GOT3 (cell line): Measurements from ENCODE around the gene KRT6A.

Experiments
- DNase-seq: peaks from one replicate; lab custom pipeline; 2025; ENCODE audit warnings: mixed read lengths; lab: John Stamatoyannopoulos, UW

The KRT6A gene

DNA sequence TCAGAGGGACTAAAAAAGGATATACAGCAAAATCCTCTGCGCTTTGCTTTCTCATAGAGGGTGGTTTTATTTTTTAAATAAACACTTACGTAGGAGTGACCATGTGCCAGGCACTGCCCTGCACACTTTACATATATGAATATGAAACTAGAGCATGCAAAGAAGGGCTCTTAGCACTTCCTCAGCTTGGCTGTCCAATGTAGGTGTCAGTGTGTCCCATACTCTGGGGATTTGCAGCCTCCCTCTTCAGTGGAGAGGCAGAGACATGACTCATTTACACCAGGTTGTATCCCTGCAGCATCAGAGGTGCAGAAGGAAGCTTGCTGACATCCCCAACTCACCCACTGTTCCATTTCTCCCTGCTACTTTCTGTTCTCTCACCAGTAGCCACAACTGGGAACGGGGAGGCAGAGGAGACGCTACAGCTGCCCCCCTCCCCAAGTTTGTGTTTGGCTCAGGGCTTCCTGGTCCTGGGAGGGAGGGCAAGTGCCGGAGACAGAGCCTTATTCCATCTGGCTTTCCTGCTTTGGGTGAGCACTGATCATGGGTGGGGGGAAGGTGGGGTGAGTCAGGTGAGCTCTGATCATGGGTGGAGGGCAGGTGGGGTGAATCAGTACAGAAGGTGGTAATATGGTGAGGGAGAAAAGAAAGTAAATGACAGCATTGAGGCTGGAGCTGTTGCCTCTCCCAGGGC, 32.0 kb upstream of the KRT6A start:
- no peak for DNase-seq

DNA sequence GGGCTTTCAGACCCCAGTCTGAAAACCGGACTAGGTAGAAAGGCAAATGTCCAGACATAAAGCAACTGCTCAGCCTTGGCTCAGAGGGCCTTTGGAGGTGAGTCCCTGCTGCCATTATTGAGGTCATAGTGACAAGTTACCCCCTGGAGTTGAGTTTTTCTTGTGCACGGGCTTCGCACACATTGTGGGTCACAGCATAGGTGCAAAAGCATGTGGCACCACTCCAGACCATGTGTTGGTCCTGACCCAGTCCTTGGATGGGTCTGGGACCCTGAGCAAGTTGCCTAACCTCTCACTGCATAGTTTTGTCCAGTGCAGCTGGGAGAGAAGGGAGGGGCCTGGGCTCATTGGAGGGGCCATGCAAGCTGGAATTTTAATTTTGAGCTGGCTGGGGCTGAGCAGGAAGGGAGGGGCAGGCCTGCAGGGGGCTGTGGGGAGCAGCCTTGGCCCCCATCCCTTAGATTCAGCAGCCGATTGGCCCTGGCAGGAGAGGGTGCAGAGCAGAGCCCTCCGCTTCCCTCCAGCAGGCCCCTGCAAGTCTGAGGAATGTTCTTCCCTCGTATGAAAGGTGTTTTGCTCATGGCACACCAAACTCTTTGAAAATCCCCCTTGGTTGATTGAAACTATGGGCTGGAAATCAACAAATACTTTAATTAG, 31.3 kb upstream of the KRT6A start:
- no peak for DNase-seq

DNA sequence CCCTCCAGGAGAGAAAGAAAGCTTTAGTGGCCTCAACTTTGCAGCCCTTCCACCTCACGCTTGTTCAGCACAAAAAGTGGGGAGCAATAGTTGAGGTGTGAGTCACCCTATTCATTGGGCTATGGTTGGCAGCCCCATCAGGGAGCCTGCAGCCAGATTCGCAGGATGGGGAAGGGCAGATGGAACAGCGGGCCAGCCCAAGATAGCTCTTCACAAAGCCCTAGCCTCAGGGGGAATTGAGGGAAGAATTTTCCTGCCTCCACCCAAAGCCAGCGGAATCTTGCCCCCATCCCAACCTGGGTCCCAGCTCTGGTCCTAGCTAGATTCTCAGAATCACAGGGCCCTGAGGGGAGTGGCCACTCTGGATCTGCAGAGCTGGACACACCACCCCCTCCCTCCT, 30.8 kb upstream of the KRT6A start:
- no peak for DNase-seq

DNA sequence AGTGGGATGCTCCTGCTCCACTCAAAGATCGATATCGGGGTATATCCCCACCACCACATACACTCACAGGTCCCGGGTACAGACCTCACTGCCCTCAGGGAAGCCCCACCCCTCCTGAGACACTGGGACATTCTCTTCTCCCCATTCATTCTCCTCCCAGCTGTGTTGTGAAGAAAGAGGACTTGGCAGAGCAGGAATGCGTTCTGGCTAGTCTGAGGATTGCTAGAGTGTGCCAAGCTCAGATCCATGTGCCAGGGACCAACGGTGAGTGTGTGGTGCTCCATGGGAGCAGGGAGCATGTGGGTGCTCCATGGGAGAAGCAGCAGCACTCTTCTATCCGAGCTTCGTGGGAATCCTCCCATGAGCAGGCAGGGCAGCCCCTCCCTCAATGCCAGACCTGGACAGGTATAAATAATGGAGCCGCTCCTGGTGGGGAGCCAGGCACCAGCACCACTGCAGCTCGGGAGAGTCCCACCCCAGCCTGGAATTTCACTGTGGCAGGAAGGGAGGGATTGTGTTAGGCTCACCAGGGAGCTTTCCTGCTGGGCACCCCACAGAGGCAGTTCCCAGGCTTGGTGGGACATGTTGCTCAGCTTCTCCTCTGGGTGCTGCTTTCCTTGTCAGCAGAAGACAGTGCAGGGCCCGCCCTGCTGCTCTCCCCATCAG, 29.4 kb upstream of the KRT6A start:
- no peak for DNase-seq

DNA sequence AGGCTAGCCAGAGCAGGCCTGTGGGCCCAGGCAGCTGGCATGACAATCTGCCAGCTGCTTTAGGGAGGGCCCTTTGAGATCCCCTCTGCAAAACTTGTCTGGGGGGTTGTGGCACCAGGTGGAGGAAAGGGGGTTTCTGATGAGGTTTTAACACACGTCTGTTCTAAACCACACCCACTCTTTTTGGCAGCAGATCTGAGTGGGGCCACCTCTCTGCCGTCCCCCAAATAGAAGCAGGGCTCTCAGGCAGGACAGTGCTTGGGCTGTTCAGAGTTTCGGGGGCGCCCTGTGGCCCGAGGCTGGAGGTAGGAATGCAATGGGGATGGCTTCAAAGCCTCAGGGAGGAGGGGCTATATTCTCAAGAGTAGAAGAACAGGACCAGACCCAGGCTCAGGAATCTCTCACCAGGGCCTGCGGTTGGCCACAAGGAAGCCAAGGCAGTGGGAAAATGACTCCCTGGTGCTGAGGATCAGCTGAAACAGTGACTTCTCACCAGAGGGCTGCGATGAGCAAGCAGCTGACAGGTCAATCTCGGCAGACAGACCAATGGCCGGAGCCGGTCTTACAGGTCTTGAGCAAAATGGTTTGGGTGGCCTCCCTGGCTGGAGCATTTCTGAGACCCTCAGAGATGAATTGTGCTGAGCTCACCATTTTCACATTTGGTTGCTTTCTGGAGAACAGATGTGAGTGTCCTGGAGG, 28.7 kb upstream of the KRT6A start:
- no peak for DNase-seq

DNA sequence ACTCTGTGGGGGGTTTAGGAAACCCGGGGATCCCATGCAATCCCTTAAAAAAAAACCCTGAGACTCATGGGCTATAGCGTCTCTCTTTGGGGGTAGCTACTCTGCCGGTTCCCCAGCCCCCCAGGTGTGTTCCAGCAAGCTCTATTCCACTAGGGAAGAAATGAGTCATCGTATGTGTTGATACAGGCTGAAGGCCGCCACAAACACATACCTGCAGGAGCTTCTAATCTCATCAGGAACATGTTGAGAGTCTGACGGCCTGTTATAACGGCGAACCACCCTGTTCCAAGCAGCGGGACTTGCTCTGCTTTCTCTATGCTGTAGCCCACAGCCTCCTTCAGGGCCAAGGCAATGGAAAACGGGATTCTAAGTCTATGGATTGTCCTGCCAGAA, 28.1 kb upstream of the KRT6A start:
- no peak for DNase-seq

DNA sequence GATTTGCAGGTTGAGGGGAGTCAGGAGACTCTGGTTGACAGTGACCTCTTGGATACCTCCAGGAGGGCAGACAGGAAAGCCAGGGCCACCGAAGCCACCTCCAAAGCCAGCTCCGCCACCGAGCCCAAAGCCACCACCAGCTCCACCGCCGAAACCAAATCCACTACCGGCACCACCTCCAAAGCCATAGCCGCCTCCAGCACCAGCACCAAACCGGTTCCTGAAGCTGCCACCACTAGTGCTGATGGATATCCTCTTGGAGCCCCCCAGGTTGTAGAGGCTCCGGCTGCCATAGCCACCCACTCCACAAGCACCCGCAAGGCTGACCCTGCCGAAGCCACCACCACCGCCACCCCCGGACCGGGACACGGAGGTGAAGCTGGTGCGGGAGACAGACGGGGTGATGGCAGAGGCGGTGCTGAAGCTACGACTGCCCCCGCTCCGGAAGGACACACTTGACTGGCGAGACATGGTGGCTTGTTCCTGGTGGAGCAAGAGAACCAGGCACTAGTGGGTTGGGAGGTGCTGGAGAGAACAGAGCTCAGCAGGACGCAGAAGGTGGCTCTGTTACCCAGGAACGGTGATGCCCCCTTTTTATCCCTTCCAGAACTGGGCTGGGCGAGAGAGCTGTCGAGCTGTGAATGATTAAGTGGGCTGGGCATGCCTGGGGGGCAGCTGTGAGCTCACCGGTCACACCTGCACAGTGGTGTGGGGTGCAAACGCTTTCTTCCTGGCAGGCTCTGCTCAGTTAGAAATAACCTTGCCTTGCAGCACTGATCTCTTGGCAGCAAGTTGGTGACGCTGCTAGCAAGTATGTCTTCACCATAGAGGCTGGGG, 27.0 kb upstream of the KRT6A start, which contains the start of gene KRT5:
Gene KRT5 (minus strand): TSS at position 569 of the 837 bp plus-strand sequence. CDS start 98 bp downstream, at position 471.
- no peak for DNase-seq

DNA sequence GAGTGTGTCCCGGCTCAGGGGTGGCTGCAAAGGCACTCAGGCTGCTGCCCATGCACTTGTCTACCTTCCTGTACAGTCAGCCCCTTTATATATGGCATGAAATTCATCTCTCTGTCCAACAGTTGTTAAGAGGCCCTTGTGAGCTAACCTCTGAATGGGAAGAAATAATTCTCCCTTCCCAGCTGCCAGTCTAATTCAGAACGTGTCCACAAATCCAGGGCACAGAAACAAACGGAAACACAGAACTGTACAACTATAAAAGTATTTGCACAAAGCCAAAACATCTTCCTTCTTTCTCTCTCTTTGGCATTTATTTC, 26.3 kb upstream of the KRT6A start:
- DNase-seq: no peak

DNA sequence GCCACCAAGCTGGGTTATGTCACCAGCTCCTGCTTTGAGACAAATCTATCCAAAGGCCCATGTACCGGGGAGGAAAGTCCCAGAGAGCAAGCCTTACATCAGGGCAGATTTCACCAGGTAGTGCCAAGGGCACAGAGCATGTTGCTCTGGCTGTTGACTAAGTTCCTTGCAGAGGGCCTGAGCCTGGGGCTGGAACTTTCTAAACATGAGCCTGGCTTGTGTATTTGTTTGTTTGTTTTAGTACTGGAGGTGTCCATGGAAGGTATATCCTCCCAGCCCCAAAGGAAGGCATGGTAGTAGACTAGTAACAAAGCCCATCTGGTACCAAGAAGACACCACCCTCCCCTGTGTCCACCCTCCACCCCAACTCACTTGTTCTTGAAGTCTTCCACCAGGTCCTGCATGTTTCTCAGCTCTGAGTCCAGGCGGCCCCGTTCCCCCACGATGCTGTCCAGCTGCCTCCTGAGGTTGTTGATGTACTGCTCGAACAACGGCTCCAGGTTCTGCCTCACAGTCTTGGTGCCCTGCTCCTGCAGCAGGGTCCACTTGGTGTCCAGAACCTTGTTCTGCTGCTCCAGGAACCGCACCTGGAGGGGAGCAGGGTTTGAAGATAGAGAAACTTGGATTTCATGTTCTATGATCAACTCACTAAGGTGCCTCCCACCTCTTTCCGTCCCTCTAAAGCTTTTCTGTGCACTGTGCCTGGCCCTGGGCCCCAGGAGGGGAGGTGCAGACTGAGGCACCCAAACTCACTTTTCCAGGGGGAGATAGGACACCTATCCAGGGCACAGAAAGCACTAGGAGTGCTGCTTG, 25.7 kb upstream of the KRT6A start:
- DNase-seq: no peak

DNA sequence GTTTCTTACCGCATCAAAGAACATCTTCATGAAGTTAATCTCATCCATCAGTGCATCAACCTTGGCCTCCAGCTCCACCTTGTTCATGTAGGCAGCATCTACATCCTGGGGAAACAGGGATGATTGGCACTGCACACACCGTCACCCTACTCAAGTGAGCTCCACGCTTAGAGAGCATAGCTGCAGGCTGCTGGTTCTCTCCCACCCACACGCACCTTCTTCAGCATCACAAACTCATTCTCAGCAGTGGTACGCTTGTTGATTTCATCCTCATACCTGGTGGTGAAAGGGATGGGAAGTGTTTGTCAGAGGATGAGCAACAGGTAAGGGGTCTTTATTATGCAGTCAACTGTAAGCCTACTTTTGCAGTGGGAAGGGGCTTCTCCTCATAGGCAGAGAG, 24.8 kb upstream of the KRT6A start:
- DNase-seq: no peak

DNA sequence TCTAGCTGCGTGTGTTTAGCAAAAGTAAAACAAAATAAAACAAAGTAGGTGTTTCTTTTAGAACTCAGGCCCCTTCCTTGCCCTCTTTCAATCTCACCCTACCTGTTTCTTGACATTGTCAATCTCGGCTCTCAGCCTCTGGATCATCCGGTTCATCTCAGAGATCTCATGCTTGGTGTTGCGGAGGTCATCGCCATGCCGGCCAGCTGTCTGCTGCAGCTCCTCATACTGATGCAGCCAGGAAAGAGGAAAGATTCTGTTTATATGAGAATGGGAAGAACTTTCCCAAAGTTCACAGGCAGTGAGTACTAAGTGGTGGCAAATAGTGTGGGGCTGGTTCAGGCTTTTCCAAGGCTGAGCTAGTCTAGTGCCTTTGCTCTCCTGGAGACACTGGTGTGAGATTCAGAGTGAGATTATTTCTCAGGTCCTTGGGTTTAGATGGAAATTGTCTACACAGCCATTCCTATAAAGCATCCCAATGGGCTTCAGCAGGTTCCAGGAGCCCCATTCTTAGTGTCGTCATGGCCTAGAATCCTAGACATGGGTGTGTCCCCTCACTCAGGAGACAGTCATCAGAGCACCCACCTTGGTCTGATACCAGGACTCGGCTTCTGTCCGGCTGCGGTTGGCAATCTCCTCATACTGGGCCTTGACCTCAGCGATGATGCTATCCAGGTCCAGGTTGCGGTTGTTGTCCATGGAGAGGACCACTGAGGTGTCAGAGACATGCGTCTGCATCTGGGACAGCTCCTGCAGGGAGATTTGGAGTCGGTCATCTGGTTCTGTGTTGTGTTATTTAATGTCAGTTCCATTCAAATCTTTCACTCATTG, 24.2 kb upstream of the KRT6A start:
- no peak for DNase-seq

DNA sequence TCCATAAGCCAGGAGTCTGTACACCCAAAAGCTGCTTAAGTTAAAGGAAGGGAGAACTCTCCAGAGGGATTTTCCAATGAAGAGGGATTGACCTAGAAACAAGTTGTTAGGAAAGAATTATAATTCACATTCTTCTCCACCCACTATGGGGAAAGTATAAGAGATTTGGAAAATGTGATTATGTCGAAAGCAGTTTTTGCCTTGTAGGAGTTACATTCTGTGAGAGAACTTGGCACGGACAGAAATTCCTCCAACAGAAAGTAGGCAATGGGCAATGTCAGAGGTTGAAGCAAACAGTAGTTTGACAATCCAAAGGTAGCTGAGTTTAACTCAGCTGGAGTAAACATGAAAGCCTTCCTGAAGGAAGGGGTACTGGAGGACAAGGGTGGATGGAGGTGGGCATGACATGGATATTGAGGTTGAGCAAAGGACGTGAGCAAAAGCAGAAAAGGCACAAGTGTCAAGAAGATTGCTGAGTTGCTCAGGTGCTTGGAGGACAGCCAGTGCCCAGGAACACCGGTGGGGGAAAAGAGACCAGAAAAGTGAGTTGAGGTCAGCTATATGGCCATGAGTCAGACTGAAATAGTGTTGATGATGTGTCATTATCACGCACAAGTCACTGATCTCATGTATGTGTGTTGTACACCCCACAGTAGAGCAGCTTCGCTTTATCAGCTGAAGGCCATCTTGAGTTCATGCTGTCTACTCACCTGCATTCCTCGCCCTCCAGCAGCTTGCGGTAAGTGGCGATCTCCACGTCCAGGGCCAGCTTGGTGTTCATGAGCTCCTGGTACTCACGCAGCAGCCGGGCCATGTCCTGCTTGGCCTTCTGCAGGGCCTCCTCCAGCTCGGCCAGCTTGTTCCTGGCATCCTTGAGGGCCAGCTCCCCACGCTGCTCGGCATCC, 23.1 kb upstream of the KRT6A start:
- DNase-seq: no peak

DNA sequence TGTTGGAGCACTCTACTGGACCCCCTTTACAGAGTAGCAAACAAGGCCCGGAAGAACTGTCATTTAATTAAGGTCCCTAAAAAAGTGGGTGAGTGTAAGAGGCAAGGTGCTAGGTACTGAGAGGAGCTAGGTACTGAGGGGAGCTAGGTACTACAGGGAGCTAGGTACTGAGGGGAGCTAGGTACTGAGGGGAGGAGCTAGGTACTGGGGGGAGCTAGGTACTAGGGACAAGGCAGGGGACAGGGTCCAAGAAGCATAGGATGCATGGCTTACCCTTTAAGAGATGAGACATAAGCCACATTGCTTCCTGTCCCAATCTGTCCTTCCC, 22.2 kb upstream of the KRT6A start:
- DNase-seq: no peak

DNA sequence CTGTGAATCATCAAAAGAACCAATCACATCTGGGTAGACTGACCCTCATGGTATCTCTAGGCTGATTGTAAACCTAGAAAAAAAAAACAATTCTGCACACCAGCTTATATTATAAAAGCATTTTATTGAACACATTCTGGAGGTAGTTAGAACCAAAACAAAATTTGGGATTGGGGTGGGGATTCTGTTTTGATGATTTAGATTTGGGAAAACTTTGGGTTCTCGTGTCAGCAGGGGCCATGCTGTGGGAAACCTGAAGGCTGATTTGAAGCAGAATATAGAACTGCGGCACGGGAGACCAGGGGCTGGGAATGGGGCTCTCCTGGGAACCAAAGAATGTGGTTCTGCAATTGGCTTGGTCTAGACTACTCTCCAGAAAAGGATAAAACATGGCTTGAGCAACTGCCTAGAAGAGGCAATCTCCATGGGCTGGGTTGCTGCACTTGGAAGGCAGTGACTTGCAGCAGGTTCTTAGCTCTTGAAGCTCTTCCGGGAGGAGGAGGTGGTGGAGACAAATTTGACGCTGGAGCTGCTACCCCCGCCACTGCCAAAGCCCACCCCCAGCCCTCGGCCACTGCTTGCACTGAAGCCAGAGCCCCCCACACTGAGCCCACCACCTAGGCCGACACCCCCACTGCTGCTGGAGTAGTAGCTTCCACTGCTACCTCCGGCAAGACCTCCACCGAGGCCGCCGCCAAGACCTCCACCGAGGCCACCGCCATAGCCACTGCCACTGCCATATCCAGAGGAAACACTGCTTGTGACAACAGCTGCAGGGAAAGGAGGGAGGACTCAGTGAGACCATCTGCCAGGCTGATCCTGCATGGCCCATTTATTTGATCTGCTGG, 21.6 kb upstream of the KRT6A start:
- no peak for DNase-seq

DNA sequence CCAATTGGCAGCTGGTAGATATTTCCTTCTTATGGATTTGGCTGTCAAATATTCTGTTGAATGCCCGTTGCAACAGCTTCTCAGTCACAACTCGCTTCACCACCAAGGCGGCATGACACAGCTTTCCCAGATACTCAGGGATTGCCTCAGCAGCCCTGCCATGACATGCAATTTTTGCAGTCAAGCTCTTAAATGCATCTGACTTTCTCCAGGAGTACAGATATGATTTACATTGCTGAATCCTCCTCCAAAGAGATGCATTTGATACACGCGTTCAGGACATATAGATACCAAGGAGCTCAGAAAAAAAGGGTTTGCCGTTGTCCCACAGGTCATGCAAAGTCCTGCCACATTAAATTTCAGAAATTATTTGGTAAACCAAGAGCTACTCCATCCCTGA, 20.7 kb upstream of the KRT6A start:
- DNase-seq: no peak

DNA sequence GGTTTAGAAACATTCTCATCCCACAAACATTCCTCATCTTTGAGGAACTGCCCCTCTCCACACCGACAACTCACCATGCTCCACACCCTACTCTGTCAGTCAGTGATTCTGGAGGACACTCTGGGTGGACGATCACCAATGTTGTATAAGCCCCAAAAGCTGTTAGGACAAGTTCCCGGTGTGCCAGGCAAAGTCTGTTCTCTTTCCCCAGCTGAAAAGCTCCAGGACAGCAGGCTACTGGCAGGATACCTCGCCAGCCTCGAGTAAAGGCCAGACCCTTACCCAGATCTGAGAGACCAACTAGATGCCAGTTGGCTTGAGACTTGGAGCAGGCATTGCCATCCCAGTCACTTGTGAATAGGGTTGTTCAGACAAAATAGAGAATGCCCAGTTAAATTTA, 15.2 kb upstream of the KRT6A start:
- DNase-seq: no peak

DNA sequence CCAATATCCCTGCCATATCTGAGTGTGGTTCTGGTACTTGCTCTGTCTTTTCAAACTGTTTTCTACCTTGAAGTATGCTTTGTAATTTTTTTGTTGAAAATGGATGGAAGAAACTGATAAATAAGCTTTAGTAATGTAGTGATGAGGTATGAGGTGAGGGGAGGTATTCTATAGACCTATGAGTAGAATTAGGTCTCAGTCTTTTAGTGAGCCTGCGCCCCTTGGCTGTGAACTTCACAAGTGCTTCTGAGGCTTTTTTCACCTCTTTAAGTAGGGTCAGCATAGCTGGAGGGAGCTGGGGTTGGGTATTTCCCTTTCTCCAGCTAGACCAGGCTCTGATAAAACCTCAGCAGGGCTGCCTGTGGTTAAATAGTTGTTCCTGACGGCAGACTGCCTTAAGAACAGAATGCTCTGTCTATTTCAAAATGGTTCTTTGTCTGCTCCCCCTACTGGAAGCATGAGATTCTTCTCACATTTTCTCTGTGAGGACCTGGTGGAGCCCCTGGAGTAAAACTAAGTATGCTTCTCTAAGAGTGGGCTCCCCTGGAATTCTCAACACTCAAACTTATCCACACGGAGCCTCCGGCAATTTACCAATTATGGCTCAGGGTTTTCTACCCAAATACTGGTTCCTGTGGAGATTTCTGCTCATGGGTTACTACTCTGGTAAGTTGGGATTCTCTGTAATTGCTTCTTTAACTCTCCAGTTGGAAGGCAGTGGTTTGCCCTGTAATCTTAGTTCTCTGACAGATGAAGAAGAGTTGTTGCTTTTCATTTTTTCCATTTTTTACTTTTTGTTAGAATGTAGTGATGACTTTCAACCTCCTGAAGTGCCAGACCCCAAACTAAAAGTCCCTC, 14.0 kb upstream of the KRT6A start:
- no peak for DNase-seq
